CD8-positive, alpha-beta memory T cell (primary cell): ENCODE data around the gene HIC2. TPM values are rescaled to one million over a fixed set of nuclear protein-coding genes. Genes with fewer than 3 reads are reported as not detected.
"Not testable (repeated sequence)": the region's sequence is repeated elsewhere in the genome, so short reads cannot be mapped to it uniquely, and the experiment has no call there.

Source experiments
- CTCF ChIA-PET: fragments of 350-600 bp; sonication (Branson Sonifier 250); formaldehyde crosslinking; loops from one replicate; lab custom pipeline; 2021; ENCODE audit warnings: antibody characterized with exemption; lab: Charles Lee
- POLR2A ChIA-PET: fragments of 350-600 bp; sonication (Branson Sonifier 250); formaldehyde crosslinking; loops from one replicate; lab custom pipeline; 2021; ENCODE audit warnings: antibody characterized with exemption; lab: Charles Lee
- DNase-seq, 5 donors: peaks; one replicate each; pipeline versions ENCODE4 v3.0.0 to v3.0.0-alpha.2; 2020 to 2022; ENCODE audit warnings: mixed read lengths in 1 of 5
- H3K27ac ChIP-seq: one replicate; pipeline ENCODE4 v1.7.0; 2013; ENCODE audit warnings: low read depth, mild to moderate bottlenecking, low read length, moderate library complexity
- H3K27me3 ChIP-seq: 2 replicates; pipeline ENCODE4 v1.7.0; 2013; ENCODE audit warnings: low read length, mild to moderate bottlenecking; ENCODE audit not compliant: insufficient read depth, poor library complexity, severe bottlenecking
- H3K36me3 ChIP-seq: 2 replicates; pipeline ENCODE4 v1.7.0; 2013; ENCODE audit warnings: mild to moderate bottlenecking, low read length, moderate library complexity; ENCODE audit not compliant: insufficient read depth
- H3K4me1 ChIP-seq: 2 replicates; pipeline ENCODE4 v1.7.0; 2013; ENCODE audit warnings: mild to moderate bottlenecking, low read length, moderate library complexity; ENCODE audit not compliant: insufficient read depth
- H3K4me3 ChIP-seq: 2 replicates; pipeline ENCODE4 v1.7.0; 2013; ENCODE audit warnings: mild to moderate bottlenecking, low read length
- H3K9me3 ChIP-seq: 2 replicates; pipeline ENCODE4 v1.7.0; 2013; ENCODE audit warnings: mild to moderate bottlenecking, low read length
- H3K27ac Mint-ChIP-seq, 8 donors: one replicate each; pipeline ENCODE4 v1.8.0; 2020 to 2021; ENCODE audit warnings: mixed read lengths in 8 of 8, mild to moderate bottlenecking in 6 of 8, inconsistent platforms in 3 of 8, moderate library complexity in 3 of 8
- H3K27me3 Mint-ChIP-seq, 2 donors: one replicate each; pipeline ENCODE4 v1.8.0; 2020 to 2021; ENCODE audit warnings: mixed read lengths in 2 of 2, mild to moderate bottlenecking in 1 of 2, moderate library complexity in 1 of 2
- H3K36me3 Mint-ChIP-seq, 3 donors: one replicate each; pipeline ENCODE4 v1.8.0; 2020 to 2021; ENCODE audit warnings: mixed read lengths in 3 of 3, inconsistent platforms in 1 of 3, mild to moderate bottlenecking in 1 of 3
- H3K4me1 Mint-ChIP-seq, 3 donors: one replicate each; pipeline ENCODE4 v1.8.0; 2020 to 2021; ENCODE audit warnings: mixed read lengths in 3 of 3, inconsistent platforms in 1 of 3, mild to moderate bottlenecking in 1 of 3
- H3K4me3 Mint-ChIP-seq, 7 donors: one replicate each; pipeline ENCODE4 v1.8.0; 2020 to 2021; ENCODE audit warnings: mixed read lengths in 7 of 7, mild to moderate bottlenecking in 6 of 7, moderate library complexity in 4 of 7, inconsistent platforms in 2 of 7
- H3K9me3 Mint-ChIP-seq, 5 donors: one replicate each; pipeline ENCODE4 v1.8.0; 2020 to 2022; ENCODE audit warnings: mixed read lengths in 5 of 5, mild to moderate bottlenecking in 3 of 5, moderate library complexity in 2 of 5, inconsistent platforms in 1 of 5
- polyA plus RNA-seq: library from polyadenylated mRNA; unstranded; fragments of 300-500 nt; fragmentation: Illumina TruSeq; gene quantifications from one replicate; pipeline ENCODE4 v1.2.3, GENCODE V29; 2021
- total RNA-seq, 2 experiments: library from RNA; stranded (reverse); gene quantifications; one replicate each; pipeline ENCODE4 v1.2.3, GENCODE V29; 2021

HIC2 gene
- total and polyA plus RNA-seq, 3 experiments from 2014 or later, result 0.60 to 6.8 (median 6.1) TPM

- H3K9me3 Mint-ChIP-seq, H3K9me3 ChIP-seq, H3K27me3 Mint-ChIP-seq, H3K36me3 ChIP-seq, CTCF ChIA-PET, H3K4me1 Mint-ChIP-seq, H3K4me1 ChIP-seq, H3K36me3 Mint-ChIP-seq, H3K27me3 ChIP-seq, POLR2A ChIA-PET, H3K4me3 ChIP-seq: not testable (repeated sequence)
- H3K27ac Mint-ChIP-seq, result peak overlapping the region; percentile 83 to 99 (median 96)
- DNase-seq, result peak; percentile 83 to 97 (median 90)
- peak overlapping the region; percentile 43 for H3K27ac ChIP-seq
- H3K4me3 Mint-ChIP-seq, result peak overlapping the region; percentile 86 to 99 (median 93)
These were observed 51.3 kb downstream of the HIC2 start for GRCh38 chr22:21468194-21469096.

- DNase-seq, result peak in 1 of 5 donors; percentile 19
- H3K27ac Mint-ChIP-seq, POLR2A ChIA-PET, H3K27ac ChIP-seq, H3K4me3 Mint-ChIP-seq, H3K4me1 Mint-ChIP-seq, CTCF ChIA-PET, H3K9me3 Mint-ChIP-seq, H3K4me1 ChIP-seq, H3K36me3 Mint-ChIP-seq, H3K27me3 ChIP-seq, H3K36me3 ChIP-seq, H3K27me3 Mint-ChIP-seq, H3K9me3 ChIP-seq, H3K4me3 ChIP-seq: not testable (repeated sequence)
These were observed 52.2 kb downstream of the HIC2 start for GRCh38 chr22:21469097-21469994.

DNA sequence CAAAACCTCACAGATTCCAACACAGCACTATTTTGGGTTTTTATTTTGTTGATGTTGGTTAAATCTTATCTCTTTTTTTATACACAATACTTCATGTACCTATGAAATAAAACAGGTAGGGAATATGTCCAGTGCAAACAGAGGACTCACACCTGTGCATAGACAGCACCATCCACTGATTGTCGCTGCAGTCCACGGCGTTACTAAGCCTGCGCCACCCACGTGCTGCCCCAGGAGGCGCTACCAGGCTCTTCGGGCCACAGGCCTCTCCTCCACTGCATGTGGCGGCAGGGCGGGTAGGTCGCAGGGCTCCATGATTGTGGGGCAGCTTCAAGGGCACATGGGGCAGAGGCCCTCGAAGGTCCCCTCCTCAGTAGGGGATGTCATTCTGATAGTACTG is 55.8 kb downstream of the HIC2 start:
- H3K27me3 Mint-ChIP-seq, H3K4me3 ChIP-seq, H3K4me1 ChIP-seq, H3K36me3 ChIP-seq, H3K9me3 ChIP-seq, POLR2A ChIA-PET, H3K36me3 Mint-ChIP-seq, H3K4me1 Mint-ChIP-seq, H3K27ac Mint-ChIP-seq, H3K4me3 Mint-ChIP-seq, DNase-seq, H3K9me3 Mint-ChIP-seq, H3K27ac ChIP-seq, H3K27me3 ChIP-seq, CTCF ChIA-PET: not testable (repeated sequence)

- H3K27ac Mint-ChIP-seq, H3K4me1 Mint-ChIP-seq, H3K27me3 Mint-ChIP-seq, H3K9me3 ChIP-seq, H3K4me1 ChIP-seq, DNase-seq, H3K36me3 ChIP-seq, H3K4me3 ChIP-seq, H3K27ac ChIP-seq, H3K27me3 ChIP-seq, H3K4me3 Mint-ChIP-seq, CTCF ChIA-PET, H3K36me3 Mint-ChIP-seq, H3K9me3 Mint-ChIP-seq, POLR2A ChIA-PET: not testable (repeated sequence)
These were observed 56.5 kb downstream of the HIC2 start for GRCh38 chr22:21473664-21474063.

GRCh38 chr22:21484039-21484438 is 66.9 kb downstream of the HIC2 start:
- H3K27ac Mint-ChIP-seq, H3K9me3 ChIP-seq, H3K27me3 Mint-ChIP-seq, H3K4me1 Mint-ChIP-seq, H3K36me3 ChIP-seq, DNase-seq, H3K36me3 Mint-ChIP-seq, H3K4me3 Mint-ChIP-seq, POLR2A ChIA-PET, H3K9me3 Mint-ChIP-seq, CTCF ChIA-PET, H3K4me1 ChIP-seq, H3K4me3 ChIP-seq, H3K27me3 ChIP-seq, H3K27ac ChIP-seq: not testable (repeated sequence)

- H3K27ac ChIP-seq, H3K36me3 ChIP-seq, H3K4me3 Mint-ChIP-seq, H3K4me3 ChIP-seq, DNase-seq, POLR2A ChIA-PET, H3K27me3 ChIP-seq, H3K27me3 Mint-ChIP-seq, H3K36me3 Mint-ChIP-seq, H3K4me1 ChIP-seq, H3K4me1 Mint-ChIP-seq, H3K9me3 Mint-ChIP-seq, CTCF ChIA-PET, H3K27ac Mint-ChIP-seq, H3K9me3 ChIP-seq: not testable (repeated sequence)
These were observed 70.6 kb downstream of the HIC2 start for GRCh38 chr22:21487723-21488122.

DNA sequence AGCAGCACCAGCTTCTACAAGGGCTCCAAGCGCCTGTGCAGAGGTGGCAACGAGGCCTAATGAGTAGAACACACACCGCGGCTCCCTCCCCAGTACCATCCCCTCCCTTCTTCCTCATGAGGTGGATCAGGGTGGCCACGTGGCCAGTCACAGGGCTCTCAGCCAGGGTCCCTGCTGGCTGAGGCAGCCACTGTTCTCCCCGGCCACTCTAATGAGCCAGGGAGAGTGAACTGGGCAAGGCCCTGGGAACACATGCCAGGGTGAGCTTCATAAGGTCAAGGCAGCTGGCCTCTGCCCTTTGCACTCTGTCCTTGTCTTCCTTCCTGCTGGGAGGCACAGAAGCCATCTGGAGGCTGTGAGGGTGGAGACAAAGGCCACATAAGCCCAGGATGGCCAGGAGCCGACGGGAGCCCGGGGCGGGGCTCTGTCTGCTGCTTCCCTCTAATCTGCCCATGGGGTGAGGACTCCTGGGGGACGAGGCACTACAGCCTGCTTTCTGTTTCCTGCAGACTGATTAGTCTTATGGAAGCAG is 72.0 kb downstream of the HIC2 start:
- H3K4me1 Mint-ChIP-seq, H3K36me3 Mint-ChIP-seq, DNase-seq, H3K36me3 ChIP-seq, H3K27ac Mint-ChIP-seq, H3K9me3 ChIP-seq, H3K27me3 Mint-ChIP-seq, H3K27me3 ChIP-seq, H3K9me3 Mint-ChIP-seq, CTCF ChIA-PET, H3K4me1 ChIP-seq, H3K4me3 Mint-ChIP-seq, POLR2A ChIA-PET, H3K27ac ChIP-seq, H3K4me3 ChIP-seq: not testable (repeated sequence)

GRCh38 chr22:21490556-21490955 is 73.4 kb downstream of the HIC2 start:
- H3K36me3 Mint-ChIP-seq, H3K9me3 Mint-ChIP-seq, H3K27me3 Mint-ChIP-seq, H3K9me3 ChIP-seq, H3K27me3 ChIP-seq, H3K36me3 ChIP-seq, H3K4me3 ChIP-seq, H3K4me3 Mint-ChIP-seq, H3K4me1 ChIP-seq, POLR2A ChIA-PET, H3K4me1 Mint-ChIP-seq, H3K27ac ChIP-seq, CTCF ChIA-PET, DNase-seq: not testable (repeated sequence)
- H3K27ac Mint-ChIP-seq, result peak overlapping the region in 1 of 8 donors; percentile 54
